Measurements from ENCODE around the gene PIN1.

The PIN1 gene

DNA sequence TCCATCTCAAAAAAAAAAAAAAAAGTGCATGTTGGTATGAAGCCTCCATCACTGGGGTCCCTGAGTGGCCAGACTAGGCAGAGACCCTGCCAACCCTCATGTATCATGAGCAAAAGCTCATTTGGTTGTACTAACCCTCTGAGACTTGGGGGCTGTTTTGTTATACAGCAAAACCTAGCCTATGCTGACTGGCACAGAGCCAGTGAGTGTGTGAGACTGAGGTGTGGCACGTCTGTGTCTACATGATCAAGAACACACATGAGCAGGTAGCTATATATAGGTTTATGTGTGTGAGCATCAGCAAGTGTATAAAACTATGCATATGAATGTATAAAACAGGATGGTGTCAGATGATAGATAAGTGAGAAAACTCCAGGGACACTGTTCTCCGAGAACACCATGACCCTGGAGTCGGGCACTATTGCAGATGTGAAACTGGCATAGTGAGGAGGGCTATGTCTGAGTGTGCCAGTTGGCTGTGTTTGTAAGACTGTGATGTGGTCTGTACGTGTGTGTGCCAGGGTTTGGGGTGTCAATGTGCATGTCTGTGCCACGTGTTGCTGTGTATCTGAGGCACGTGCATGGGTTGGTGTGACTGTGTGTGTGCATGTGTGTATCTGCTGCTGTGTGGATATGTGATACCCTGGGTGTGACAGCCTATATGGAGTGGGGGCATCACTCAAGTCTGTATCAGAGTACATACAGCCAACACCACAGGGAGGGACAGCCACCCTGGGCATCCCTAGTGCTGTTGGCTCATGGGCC is 56.7 kb downstream of the PIN1 start:
- DNase-seq (ENCODE audit: low read depth), result no peak
